Testis (tissue), 3 donors: ENCODE data around the gene APBB3. TPM values are rescaled to one million over a fixed set of nuclear protein-coding genes. Genes with fewer than 3 reads are reported as not detected.

Experiments used
- DNase-seq: peaks from one replicate; pipeline ENCODE4 v3.0.0-alpha.2; 2019
- H3K27ac ChIP-seq, 2 donors: fragments of 200-600 bp; sonication (generic); one replicate each; pipeline ENCODE4 v1.5.1; 2019
- H3K27me3 ChIP-seq: fragments of 200-600 bp; sonication (generic); one replicate; pipeline ENCODE4 v1.5.1; 2019
- H3K36me3 ChIP-seq: fragments of 200-600 bp; sonication (generic); one replicate; pipeline ENCODE4 v1.5.1; 2017; ENCODE audit warnings: low read depth; ENCODE audit errors: missing control alignments
- H3K4me1 ChIP-seq: fragments of 200-600 bp; sonication (generic); one replicate; pipeline ENCODE4 v1.5.1; 2019
- H3K4me3 ChIP-seq, 2 donors: fragments of 200-600 bp; sonication (generic); one replicate each; pipeline ENCODE4 v1.5.1; 2017 to 2019
- H3K9me3 ChIP-seq: fragments of 200-600 bp; sonication (generic); one replicate; pipeline ENCODE4 v1.5.1; 2017
- POLR2A ChIP-seq: fragments of 450-650 bp; IDR thresholded peaks from one replicate; pipeline ENCODE4 v1.6.1; 2017; ENCODE audit warnings: antibody characterized with exemption, mild to moderate bottlenecking, moderate library complexity
- WGBS, 2 donors: methylation state at CpG; one replicate each; pipeline ENCODE4 v1.1.5; 2018; 5-methylcytosine and 5-hydroxymethylcytosine counted together
- intact Hi-C: fragments of 100-400 bp; cut with DNase I; formaldehyde crosslinking; loops from one replicate; pipeline ENCODE4 v1.15.1; 2023; ENCODE audit warnings: low total_unique reads
- polyA plus RNA-seq: library from polyadenylated mRNA; stranded (reverse); fragments of 350-450 nt; fragmentation: Illumina TruSeq; extraction: RNeasy Lipid Tissue Mini Kit (QIAGEN cat#74804); gene quantifications from one replicate; pipeline ENCODE4 v1.2.3, GENCODE V29; 2014; ENCODE audit warnings: low read depth, low replicate concordance; ENCODE audit not compliant: insufficient read depth
- total RNA-seq, 2 donors: library from RNA; depleted of rRNA; stranded (reverse); fragments of >200 nt; gene quantifications; one replicate each; pipeline ENCODE4 v1.2.3, GENCODE V29; 2016
- TF ChIP-seq, protein P1 (sequence below), 3 experiments: fragments of 450-650 bp in 2 of 3; fragments of 200-600 bp in 1 of 3; sonication (generic) in 1 of 3; IDR thresholded peaks; one replicate each; pipeline ENCODE4 v1.5.1; 2016 to 2019; ENCODE audit warnings: antibody characterized with exemption in 3 of 3, mild to moderate bottlenecking in 2 of 3, moderate library complexity in 1 of 3

The APBB3 gene
- total and polyA plus RNA-seq, 3 donors from 2014 or later = 73.1 to 129 (median 122) TPM

DNA sequence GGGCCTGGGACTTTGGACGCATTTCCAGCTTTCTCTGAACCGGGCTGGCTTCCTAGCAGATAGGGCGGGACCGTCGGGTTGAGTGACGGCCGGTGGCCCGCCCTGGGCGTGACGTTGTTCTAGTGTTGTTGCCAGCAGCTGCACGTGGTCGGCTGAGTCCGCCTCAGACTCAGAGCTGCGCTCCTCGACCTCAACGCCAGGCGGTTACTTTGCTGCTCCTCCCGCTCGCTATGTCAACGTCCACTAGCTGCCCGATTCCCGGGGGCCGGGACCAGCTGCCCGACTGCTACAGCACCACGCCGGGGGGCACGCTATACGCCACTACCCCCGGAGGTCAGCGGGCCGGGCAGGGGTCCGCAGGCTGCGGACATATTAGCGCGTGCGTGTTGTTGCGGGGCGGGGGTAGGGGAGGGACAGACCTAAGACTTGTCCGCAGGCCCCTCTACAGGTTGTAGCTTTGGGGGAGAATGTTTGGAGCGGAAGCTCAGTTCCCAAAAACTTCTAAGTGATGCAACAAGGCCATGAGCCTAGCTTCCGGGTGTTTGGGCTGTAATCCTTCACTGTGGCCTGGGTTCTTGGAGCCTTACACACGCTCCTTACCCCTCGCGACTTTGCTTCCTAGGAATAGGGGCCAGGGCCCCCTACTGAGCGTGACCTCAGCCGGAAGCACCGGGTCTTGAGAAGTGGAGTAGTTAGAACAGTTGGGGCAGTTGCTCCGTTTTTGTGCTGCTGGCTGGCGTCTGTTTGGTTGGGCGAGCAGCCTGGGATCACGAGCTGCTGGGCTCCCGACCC is 16.7 kb downstream of the APBB3 start, which contains the start of gene EIF4EBP3:
EIF4EBP3 (plus strand) TSS at position 155 of the 792 bp plus-strand sequence; CDS start at position 231, 76 bp downstream.
- Histone ChIP-seq H3K27me3 (no peaks in the 10 kb centered on the region), H3K4me1 (peaks cover 34% of the 10 kb centered on the region), H3K9me3 (no peaks in the 10 kb centered on the region), H3K36me3 (no peaks in the 10 kb centered on the region), H3K4me3 (peak within 1 kb of the TSS; percentile 56), H3K27ac (peak within 1 kb of the TSS; percentile 96 to 99)
- DNase-seq = peak; percentile 97
- 5 to 14% methylated on average over 20 to 52 of the region's 52 CpGs for WGBS, 2 donors
- TF ChIP-seq POLR2A = no peak
- TF ChIP-seq, protein P1, sequence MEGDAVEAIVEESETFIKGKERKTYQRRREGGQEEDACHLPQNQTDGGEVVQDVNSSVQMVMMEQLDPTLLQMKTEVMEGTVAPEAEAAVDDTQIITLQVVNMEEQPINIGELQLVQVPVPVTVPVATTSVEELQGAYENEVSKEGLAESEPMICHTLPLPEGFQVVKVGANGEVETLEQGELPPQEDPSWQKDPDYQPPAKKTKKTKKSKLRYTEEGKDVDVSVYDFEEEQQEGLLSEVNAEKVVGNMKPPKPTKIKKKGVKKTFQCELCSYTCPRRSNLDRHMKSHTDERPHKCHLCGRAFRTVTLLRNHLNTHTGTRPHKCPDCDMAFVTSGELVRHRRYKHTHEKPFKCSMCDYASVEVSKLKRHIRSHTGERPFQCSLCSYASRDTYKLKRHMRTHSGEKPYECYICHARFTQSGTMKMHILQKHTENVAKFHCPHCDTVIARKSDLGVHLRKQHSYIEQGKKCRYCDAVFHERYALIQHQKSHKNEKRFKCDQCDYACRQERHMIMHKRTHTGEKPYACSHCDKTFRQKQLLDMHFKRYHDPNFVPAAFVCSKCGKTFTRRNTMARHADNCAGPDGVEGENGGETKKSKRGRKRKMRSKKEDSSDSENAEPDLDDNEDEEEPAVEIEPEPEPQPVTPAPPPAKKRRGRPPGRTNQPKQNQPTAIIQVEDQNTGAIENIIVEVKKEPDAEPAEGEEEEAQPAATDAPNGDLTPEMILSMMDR (IDR thresholded peaks at IDR 0.05) = peak; percentile 38 to 80 (median 74)
- intact Hi-C loops = loop anchor here (10.0 kb wide), 1 partner anchor 87 kb away; the partner anchor contains the start of genes CD14 and TMCO6

DNA sequence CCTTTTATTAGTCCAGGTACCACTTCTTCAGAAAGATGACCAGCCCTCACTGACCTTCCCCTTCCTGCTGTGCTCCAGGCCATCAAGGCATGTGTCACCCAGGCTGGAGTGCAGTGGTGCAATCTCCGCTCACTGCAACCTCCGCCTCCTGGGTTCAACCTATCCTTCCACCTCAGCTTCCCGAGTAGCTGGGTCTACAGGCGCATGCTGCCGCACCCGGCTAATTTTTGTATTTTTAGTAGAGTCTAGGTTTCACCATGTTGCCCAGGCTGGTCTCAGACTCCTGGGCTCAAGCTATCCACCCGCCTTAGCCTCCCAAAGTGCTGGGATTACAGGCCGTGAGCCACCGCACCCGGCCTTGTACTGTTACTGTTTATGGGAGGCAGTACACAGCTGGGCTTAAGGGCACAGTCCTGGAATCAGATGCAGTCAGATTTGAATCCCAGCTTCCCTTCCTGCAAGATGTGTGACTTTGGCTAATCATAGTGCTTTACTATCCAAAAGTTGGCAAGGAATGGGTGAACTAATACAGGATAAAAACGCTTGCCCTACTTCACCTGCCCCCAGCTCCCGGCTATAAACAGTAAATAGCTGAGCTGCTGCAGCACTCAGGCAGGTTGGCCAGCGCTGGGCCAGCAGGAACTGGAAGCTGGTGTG is 17.4 kb downstream of the APBB3 start:
- Histone ChIP-seq H3K27me3 (no peaks in the 10 kb centered on the region), H3K27ac (peak overlapping the region; percentile 96 to 99), H3K36me3 (no peaks in the 10 kb centered on the region), H3K4me1 (peaks cover 34% of the 10 kb centered on the region), H3K4me3 (peak overlapping the region in 1 of 2 donors; percentile 56), H3K9me3 (no peaks in the 10 kb centered on the region)
- 31 to 33% methylated on average over 10 to 13 of the region's 13 CpGs for WGBS, 2 donors
- intact Hi-C loops = loop anchor here (10.0 kb wide), 1 partner anchor 88 kb away; the partner anchor contains the start of genes CD14 and TMCO6
- no peak for TF ChIP-seq POLR2A
- no peak for DNase-seq

DNA sequence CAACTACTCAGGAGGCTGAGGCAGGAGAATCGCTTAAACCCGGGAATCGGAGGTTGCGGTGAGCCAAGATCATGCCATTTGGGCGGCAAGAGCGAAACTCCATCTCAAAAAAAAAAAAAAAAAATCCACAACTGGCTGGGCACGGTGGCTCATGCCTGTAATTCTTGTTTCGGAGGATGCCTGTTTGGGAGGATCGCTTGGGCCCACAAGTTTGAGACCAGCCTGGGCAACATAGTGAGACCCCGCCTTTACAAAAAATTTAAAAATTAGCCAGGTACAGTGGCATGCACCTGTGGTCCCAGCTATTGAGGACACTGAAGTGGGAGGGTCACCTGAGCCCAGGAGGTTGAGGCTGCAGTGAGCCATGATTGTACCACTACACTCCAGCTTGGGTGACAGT is 18.8 kb downstream of the APBB3 start:
- no peak overlapping the region for H3K4me3 ChIP-seq
- H3K9me3 ChIP-seq = no peaks in the 10 kb centered on the region
- H3K27ac ChIP-seq = no peak overlapping the region
- H3K36me3 ChIP-seq = no peaks in the 10 kb centered on the region
- intact Hi-C loops = loop anchor here (10.0 kb wide), 1 partner anchor 89 kb away; the partner anchor contains the start of genes CD14 and TMCO6
- peaks cover 34% of the 10 kb centered on the region for H3K4me1 ChIP-seq
- H3K27me3 ChIP-seq = no peaks in the 10 kb centered on the region
- WGBS, 2 donors = 96% methylated on average over 10 of the region's 10 CpGs
- DNase-seq = no peak
- TF ChIP-seq, protein P1 (IDR thresholded peaks at IDR 0.05) = no peak
- no peak for TF ChIP-seq POLR2A

DNA sequence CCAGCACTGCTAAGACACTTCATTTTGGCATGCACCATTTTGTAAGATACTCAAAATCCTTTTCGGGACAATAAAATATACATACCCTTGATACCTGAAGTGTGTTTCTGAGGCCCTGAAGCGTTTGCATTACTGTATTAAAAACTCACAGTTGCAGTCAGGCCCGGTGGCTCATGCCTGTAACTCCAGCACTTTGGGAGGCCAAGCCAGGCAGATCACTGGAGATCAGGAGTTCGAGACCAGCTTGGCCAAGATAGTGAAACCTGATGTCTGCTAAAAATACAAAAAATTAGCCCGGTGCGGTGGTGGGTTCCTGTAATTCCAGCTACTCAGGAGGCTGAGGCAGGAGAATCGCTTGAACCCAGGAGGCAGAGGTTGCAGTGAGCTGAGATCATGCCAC is 19.4 kb downstream of the APBB3 start:
- Histone ChIP-seq H3K4me1 (peaks cover 34% of the 10 kb centered on the region), H3K4me3 (no peak overlapping the region), H3K9me3 (no peaks in the 10 kb centered on the region), H3K27ac (no peak overlapping the region), H3K36me3 (no peaks in the 10 kb centered on the region), H3K27me3 (no peaks in the 10 kb centered on the region)
- 94 to 95% methylated on average over 7 of the region's 7 CpGs for WGBS, 2 donors
- TF ChIP-seq POLR2A = no peak
- TF ChIP-seq, protein P1 (IDR thresholded peaks at IDR 0.05) = no peak
- no peak for DNase-seq
- intact Hi-C loops = loop anchor here (10.0 kb wide), 1 partner anchor 90 kb away; the partner anchor contains the start of genes CD14 and TMCO6

DNA sequence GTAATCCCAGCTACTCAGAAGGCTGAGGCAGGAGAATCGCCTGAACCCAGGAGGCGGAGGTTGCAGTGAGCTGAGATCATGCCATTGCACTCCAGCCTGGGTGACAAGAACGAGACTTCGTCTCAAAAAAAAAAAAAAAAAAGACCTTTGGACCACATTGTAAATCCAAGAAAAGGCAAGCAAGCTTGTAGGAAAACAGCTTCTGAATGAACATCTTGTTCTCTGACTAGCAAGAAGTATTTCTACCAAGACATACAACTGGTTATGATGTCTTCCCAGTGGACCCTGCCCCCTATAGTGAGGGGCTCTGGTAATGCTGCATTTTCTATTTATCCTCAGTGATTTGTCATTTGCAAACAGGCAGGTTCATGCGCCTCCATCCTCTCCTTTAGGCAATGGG is 21.4 kb downstream of the APBB3 start:
- no peaks in the 10 kb centered on the region for H3K27me3 ChIP-seq
- no peak overlapping the region for H3K27ac ChIP-seq
- peaks cover 14% of the 10 kb centered on the region for H3K4me1 ChIP-seq
- intact Hi-C loops = loop anchor here (10.0 kb wide), 1 partner anchor 92 kb away; the partner anchor contains the start of genes CD14 and TMCO6
- no peaks in the 10 kb centered on the region for H3K36me3 ChIP-seq
- TF ChIP-seq, protein P1 (IDR thresholded peaks at IDR 0.05) = no peak
- no peak for TF ChIP-seq POLR2A
- no peaks in the 10 kb centered on the region for H3K9me3 ChIP-seq
- DNase-seq = no peak
- WGBS, 2 donors = 91 to 92% methylated on average over 5 of the region's 5 CpGs
- no peak overlapping the region for H3K4me3 ChIP-seq
